AG09319 (cell line): ENCODE measurements around the gene PLEKHG4B.

Experiments
- DNase-seq: peaks from one replicate; pipeline ENCODE4 v3.0.0-alpha.2; 2010; ENCODE audit warnings: low read depth; ENCODE audit errors: extremely low read depth
- TF ChIP-seq, protein P1 (sequence below): IDR thresholded peaks from 2 replicates; pipeline ENCODE4 v1.5.1; 2011; ENCODE audit warnings: low read depth, mild to moderate bottlenecking, inconsistent platforms, low read length, moderate library complexity

The PLEKHG4B gene

DNA sequence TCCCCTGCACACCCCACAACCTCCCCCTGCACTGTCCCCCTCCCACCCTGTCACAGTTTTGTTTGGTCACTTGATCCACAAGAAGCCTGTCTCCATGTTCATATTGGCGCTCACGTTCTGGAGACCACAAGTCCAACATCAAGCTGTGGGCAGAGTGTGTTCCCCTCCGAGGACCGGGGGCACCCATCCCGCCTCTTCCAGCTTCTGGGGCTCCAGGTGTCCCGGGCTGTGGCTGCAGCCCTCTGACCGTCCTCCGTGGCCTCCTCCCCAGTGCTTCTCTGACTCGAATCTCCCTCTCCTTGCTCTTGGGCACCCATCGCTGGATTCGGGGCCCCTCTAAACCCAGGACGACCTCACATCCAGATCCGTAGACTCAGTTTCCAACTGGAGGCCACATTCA lies 49.2 kb downstream of the PLEKHG4B start:
- TF ChIP-seq, protein P1, sequence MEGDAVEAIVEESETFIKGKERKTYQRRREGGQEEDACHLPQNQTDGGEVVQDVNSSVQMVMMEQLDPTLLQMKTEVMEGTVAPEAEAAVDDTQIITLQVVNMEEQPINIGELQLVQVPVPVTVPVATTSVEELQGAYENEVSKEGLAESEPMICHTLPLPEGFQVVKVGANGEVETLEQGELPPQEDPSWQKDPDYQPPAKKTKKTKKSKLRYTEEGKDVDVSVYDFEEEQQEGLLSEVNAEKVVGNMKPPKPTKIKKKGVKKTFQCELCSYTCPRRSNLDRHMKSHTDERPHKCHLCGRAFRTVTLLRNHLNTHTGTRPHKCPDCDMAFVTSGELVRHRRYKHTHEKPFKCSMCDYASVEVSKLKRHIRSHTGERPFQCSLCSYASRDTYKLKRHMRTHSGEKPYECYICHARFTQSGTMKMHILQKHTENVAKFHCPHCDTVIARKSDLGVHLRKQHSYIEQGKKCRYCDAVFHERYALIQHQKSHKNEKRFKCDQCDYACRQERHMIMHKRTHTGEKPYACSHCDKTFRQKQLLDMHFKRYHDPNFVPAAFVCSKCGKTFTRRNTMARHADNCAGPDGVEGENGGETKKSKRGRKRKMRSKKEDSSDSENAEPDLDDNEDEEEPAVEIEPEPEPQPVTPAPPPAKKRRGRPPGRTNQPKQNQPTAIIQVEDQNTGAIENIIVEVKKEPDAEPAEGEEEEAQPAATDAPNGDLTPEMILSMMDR, result no peak

DNA sequence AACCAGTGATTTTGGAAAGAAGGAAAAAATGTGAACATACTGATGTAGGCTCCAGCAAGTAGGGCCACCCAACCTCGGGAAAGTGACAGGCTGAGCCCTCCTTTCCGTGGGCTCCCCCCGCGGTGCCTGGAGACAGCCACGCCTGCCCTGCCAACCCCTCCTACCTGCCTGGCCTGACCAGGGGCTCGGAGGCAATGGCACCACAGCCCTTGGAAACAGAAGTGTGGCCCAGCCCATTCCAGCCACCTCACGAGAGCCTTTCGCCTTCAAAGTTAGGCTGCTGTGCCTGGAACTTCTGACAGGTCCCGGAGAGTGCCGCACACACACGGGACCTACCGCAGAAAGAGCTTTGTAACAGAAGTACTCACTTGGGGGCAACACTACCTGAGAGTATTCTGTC lies 49.8 kb downstream of the PLEKHG4B start:
- no peak for DNase-seq
- TF ChIP-seq, protein P1, result no peak

More for the DNA sequence above, 49.2 kb downstream of the PLEKHG4B start:
- DNase-seq, result no peak

DNA sequence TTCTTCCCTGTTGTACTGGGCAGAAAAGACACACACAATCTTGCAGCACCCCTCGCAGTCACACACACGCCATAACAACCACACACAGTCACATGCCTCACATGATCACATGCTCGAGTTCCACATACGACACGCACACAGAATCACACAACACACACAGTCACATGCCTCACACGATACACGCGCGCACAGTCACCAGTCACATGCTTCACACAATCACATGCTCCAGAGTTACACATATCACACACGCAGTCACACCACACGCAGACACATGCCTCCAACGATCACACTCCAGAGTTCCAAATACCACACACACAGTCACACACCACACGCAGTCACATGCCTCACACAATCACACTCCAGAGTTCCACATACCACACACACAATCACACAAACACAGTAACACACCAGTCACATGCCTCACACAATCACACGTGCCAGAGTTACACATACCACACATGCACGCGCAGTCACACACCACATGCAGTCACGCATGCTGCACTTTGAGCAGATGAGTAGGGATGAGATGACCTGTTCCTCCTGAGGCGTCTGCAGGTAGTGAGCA lies 50.4 kb downstream of the PLEKHG4B start:
- TF ChIP-seq, protein P1, result no peak
- DNase-seq, result no peak

DNA sequence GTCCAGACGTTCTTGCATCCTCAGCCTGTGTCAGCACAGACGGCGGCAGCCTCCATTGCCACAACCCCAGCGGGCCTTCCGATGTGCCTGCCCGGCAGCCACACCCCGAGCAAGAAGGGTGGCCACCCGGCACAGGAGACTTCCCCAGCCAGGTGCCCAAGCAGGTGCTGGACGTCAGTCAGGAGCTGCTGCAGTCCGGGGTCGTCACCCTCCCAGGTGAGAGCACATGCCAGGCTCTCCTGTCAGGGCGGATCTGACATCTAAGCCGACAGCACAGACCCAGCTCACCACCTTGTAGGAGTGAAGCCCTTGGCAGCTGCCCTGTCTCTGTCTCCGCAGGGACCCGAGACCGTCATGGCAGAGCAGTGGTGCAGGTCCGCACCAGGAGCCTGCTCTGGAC lies 51.1 kb downstream of the PLEKHG4B start:
- TF ChIP-seq, protein P1, result no peak
- DNase-seq, result no peak

DNA sequence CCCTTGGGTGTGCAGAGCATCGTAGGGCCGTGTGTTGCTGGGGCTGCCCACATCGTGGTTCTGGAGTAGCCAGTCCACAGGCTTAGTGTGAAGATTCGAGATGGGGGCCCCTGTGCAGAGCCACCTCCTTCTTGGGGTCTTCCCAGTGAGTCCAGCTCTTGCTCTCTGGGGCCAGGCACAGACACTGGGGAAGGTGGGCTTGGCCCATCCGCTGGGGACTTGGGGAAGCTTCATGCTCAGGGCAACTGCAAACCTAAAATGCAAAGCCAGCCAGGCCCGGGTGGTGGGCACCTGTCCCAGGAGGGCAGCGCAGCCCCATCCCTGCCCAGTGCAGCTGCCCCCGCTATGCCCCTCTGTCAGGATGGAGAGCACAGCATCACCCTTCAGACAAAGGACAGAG lies 53.0 kb downstream of the PLEKHG4B start:
- TF ChIP-seq, protein P1, result no peak
- DNase-seq, result no peak

DNA sequence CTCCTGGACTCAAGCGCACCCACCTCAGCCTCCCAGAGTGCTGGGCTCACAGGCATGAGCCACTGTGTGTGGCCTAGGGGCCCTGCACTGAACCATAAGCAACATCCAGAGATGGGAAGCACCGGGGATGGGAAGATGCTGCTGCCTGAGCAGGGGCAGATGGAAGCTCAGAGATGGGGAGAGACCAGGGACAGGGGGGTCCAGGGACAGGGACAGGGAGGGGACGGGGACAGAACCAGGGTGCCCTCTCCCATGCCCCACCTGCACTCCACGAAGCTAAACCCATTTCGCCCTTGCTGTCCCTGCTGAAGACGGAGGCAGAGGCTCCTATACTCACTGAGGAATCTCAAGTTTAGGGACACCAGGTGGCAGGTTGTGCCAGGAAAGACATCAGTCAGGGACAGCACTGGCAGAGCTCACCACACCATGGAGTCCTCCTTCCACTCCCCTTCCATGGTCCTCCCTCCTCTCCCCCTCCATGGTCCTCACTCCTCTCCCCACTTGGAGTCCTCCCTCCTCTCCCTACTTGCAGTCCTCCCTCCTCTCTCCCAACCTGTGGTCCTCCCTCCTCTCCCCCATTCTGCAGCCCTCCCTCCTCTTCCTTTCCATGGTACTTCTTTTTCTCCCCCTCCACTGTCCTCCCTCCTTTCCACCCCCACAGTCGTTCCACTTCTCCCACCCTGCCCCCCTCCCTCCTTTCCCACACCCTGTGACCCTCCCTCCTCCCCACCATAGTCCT lies 53.8 kb downstream of the PLEKHG4B start:
- TF ChIP-seq, protein P1, result no peak

DNA sequence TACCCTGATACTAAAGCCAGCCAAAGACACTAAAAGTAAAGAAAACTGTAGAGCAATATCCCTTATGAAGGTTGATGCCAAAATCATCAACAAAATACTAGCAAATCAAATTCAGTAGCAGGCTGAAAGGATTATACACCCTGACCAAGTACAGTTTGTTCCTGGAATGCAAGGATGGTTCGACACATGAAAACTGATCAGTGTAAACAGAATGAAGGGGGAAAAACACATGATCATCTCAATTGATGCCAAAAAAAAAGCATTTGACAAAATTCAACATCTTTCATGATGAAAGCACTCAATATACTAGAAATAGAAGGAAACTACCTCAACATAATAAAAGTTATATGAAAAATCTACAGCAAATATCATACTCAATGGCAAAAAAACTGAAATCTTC lies 55.8 kb downstream of the PLEKHG4B start:
- DNase-seq, result no peak
- TF ChIP-seq, protein P1, result no peak

More for the DNA sequence above, 53.8 kb downstream of the PLEKHG4B start:
- DNase-seq, result no peak
